ENCODE results near the gene MMP24OS. TPM values are rescaled to one million over a fixed set of nuclear protein-coding genes. Genes with fewer than 3 reads are reported as not detected.

The MMP24OS gene
- total and polyA plus RNA-seq, 10 donors = 18.6 to 68.6 (median 39.6) TPM

- no peak overlapping the region for H3K27ac ChIP-seq
- peak; percentile 51 for DNase-seq
- TF ChIP-seq POLR2AphosphoS5 (IDR thresholded peaks at IDR 0.05) (no peak), POLR2A (IDR thresholded peaks at IDR 0.05) (no peak), CTCF (IDR thresholded peaks at IDR 0.05 in 8 of 11, conservative IDR thresholded peaks at IDR 0.05 in 3 of 11) (no peak)
- peaks cover 0 to 53% (median 7%) of the 10 kb centered on the region in 7 donors for H3K27me3 ChIP-seq (replicated peaks in 1 of 7)
- no peaks in the 10 kb centered on the region for H3K36me3 ChIP-seq
- intact Hi-C loops (cut with DNase I; ENCODE audit: low total_unique reads) = no loop called here
- H3K9me3 ChIP-seq = no peaks in the 10 kb centered on the region
- 57 to 92% (median 62%) methylated on average over 5 to 9 of the region's 9 CpGs for WGBS, 5 donors
- H3K4me1 ChIP-seq = peaks cover 0 to 9% (median 0%) of the 10 kb centered on the region in 6 donors
- no peak overlapping the region for H3K4me3 ChIP-seq
These were observed 18.2 kb upstream of the MMP24OS start for GRCh38 chr20:35296101-35296554.

- Histone ChIP-seq H3K27me3 (replicated peaks in 1 of 7) (peaks cover 0 to 53% (median 7%) of the 10 kb centered on the region in 7 donors), H3K9me3 (no peaks in the 10 kb centered on the region), H3K4me3 (no peak overlapping the region), H3K27ac (no peak overlapping the region), H3K36me3 (no peaks in the 10 kb centered on the region), H3K4me1 (peaks cover 0 to 9% (median 0%) of the 10 kb centered on the region in 6 donors)
- TF ChIP-seq CTCF (IDR thresholded peaks at IDR 0.05 in 8 of 11, conservative IDR thresholded peaks at IDR 0.05 in 3 of 11) = no peak
- no peak for TF ChIP-seq POLR2AphosphoS5 (IDR thresholded peaks at IDR 0.05)
- TF ChIP-seq POLR2A (IDR thresholded peaks at IDR 0.05) = no peak
- intact Hi-C loops (cut with DNase I; ENCODE audit: low total_unique reads) = no loop called here
- 65 to 90% (median 79%) methylated on average over 7 to 8 of the region's 8 CpGs for WGBS, 5 donors
- DNase-seq = peak; percentile 30
These were observed 17.8 kb upstream of the MMP24OS start for GRCh38 chr20:35295674-35296073.

GRCh38 chr20:35295058-35295457 lies 17.1 kb upstream of the MMP24OS start:
- H3K4me1 ChIP-seq = peaks cover 0 to 9% (median 0%) of the 10 kb centered on the region in 6 donors
- no peaks in the 10 kb centered on the region for H3K9me3 ChIP-seq
- TF ChIP-seq POLR2A (IDR thresholded peaks at IDR 0.05) = no peak
- H3K36me3 ChIP-seq = no peaks in the 10 kb centered on the region
- DNase-seq = no peak
- peaks cover 0 to 53% (median 7%) of the 10 kb centered on the region in 7 donors for H3K27me3 ChIP-seq (replicated peaks in 1 of 7)
- 59 to 73% (median 66%) methylated on average over 8 of the region's 8 CpGs for WGBS, 5 donors
- H3K27ac ChIP-seq = no peak overlapping the region
- intact Hi-C loops (cut with DNase I; ENCODE audit: low total_unique reads) = no loop called here
- H3K4me3 ChIP-seq = no peak overlapping the region

DNA sequence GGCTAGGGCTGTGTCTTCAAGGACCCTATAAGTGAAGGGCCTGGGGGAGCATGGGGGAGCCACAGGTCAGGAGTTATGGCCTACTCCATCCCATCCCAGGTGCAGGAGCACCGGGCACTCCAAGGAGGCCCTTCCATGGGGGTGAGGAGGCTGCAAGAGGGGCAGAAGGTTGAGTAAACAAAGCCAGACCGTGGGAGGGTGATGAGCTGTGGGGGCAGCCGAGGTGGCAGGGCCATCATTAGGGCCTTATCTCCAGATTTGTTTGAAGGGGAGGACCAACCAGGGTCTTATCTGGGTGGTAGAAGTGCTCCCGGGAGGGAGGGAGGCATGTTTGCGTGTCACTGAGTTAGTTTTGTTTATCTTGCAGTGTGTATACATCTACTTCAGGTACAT lies 16.4 kb upstream of the MMP24OS start:
- Histone ChIP-seq H3K4me3 (no peak overlapping the region), H3K9me3 (no peaks in the 10 kb centered on the region), H3K27ac (no peak overlapping the region), H3K4me1 (peaks cover 0 to 9% (median 0%) of the 10 kb centered on the region in 6 donors), H3K27me3 (replicated peaks in 1 of 7) (peaks cover 0 to 53% (median 7%) of the 10 kb centered on the region in 7 donors), H3K36me3 (no peaks in the 10 kb centered on the region)
- TF ChIP-seq POLR2AphosphoS5 (IDR thresholded peaks at IDR 0.05) (no peak), CTCF (IDR thresholded peaks at IDR 0.05 in 8 of 11, conservative IDR thresholded peaks at IDR 0.05 in 3 of 11) (no peak), POLR2A (IDR thresholded peaks at IDR 0.05) (no peak)
- intact Hi-C loops (cut with DNase I; ENCODE audit: low total_unique reads) = no loop called here
- DNase-seq = no peak
- 67 to 82% (median 73%) methylated on average over 5 of the region's 5 CpGs for WGBS, 5 donors
